ENCODE measurements around the gene MYO3B.

The MYO3B gene

GRCh38 chr2:170157025-170157684 lies 20.8 kb upstream of the MYO3B start:
- H3K4me3 ChIP-seq (ENCODE audit: low read length), result no peak overlapping the region
- DNase-seq (ENCODE audit: low read depth, low spot score), result no peak

- DNase-seq (ENCODE audit: low read depth, low spot score), result no peak
- H3K4me3 ChIP-seq (ENCODE audit: low read length), result no peak overlapping the region
These were observed 18.9 kb upstream of the MYO3B start for GRCh38 chr2:170159060-170159459.

- H3K4me3 ChIP-seq (ENCODE audit: low read length), result no peak overlapping the region
- no peak for DNase-seq (ENCODE audit: low read depth, low spot score)
These were observed 16.3 kb upstream of the MYO3B start for GRCh38 chr2:170161516-170162270.

GRCh38 chr2:170162271-170162632 lies 15.7 kb upstream of the MYO3B start:
- no peak for DNase-seq (ENCODE audit: low read depth, low spot score)
- H3K4me3 ChIP-seq (ENCODE audit: low read length), result no peak overlapping the region

GRCh38 chr2:170163411-170164065 lies 14.4 kb upstream of the MYO3B start:
- no peak for DNase-seq (ENCODE audit: low read depth, low spot score)
- no peak overlapping the region for H3K4me3 ChIP-seq (ENCODE audit: low read length)

- DNase-seq (ENCODE audit: low read depth, low spot score), result no peak
- no peak overlapping the region for H3K4me3 ChIP-seq (ENCODE audit: low read length)
These were observed 12.8 kb upstream of the MYO3B start for GRCh38 chr2:170165129-170165528.

- DNase-seq (ENCODE audit: low read depth, low spot score), result no peak
- H3K4me3 ChIP-seq (ENCODE audit: low read length), result no peak overlapping the region
These were observed 11.2 kb upstream of the MYO3B start for GRCh38 chr2:170166735-170167134.

GRCh38 chr2:170170281-170171040 lies 7.5 kb upstream of the MYO3B start:
- DNase-seq (ENCODE audit: low read depth, low spot score), result no peak

GRCh38 chr2:170176212-170176611 lies 1.7 kb upstream of the MYO3B start:
- H3K4me3 ChIP-seq (ENCODE audit: low read length), result no peak overlapping the region
- DNase-seq (ENCODE audit: low read depth, low spot score), result no peak

More at GRCh38 chr2:170170281-170171040, 7.5 kb upstream of the MYO3B start:
- no peak overlapping the region for H3K4me3 ChIP-seq (ENCODE audit: low read length)

- H3K4me3 ChIP-seq (ENCODE audit: low read length), result no peak overlapping the region
These were observed 2.2 kb downstream of the MYO3B start for GRCh38 chr2:170180031-170180566.

GRCh38 chr2:170181602-170182001 lies 3.7 kb downstream of the MYO3B start:
- DNase-seq (ENCODE audit: low read depth, low spot score), result no peak
- H3K4me3 ChIP-seq (ENCODE audit: low read length), result no peak overlapping the region

More at GRCh38 chr2:170180031-170180566, 2.2 kb downstream of the MYO3B start:
- no peak for DNase-seq (ENCODE audit: low read depth, low spot score)

GRCh38 chr2:170185319-170185718 lies 7.4 kb downstream of the MYO3B start:
- DNase-seq (ENCODE audit: low read depth, low spot score), result no peak
- no peak overlapping the region for H3K4me3 ChIP-seq (ENCODE audit: low read length)

GRCh38 chr2:170189757-170190156 lies 11.8 kb downstream of the MYO3B start:
- H3K4me3 ChIP-seq (ENCODE audit: low read length), result no peak overlapping the region
- no peak for DNase-seq (ENCODE audit: low read depth, low spot score)

- DNase-seq (ENCODE audit: low read depth, low spot score), result no peak
- no peak overlapping the region for H3K4me3 ChIP-seq (ENCODE audit: low read length)
These were observed 12.2 kb downstream of the MYO3B start for GRCh38 chr2:170190172-170190571.

GRCh38 chr2:170191166-170191866 lies 13.4 kb downstream of the MYO3B start:
- DNase-seq (ENCODE audit: low read depth, low spot score), result no peak
- no peak overlapping the region for H3K4me3 ChIP-seq (ENCODE audit: low read length)

GRCh38 chr2:170196963-170197362 lies 19.0 kb downstream of the MYO3B start:
- no peak overlapping the region for H3K4me3 ChIP-seq (ENCODE audit: low read length)
- DNase-seq (ENCODE audit: low read depth, low spot score), result no peak

GRCh38 chr2:170201275-170201674 lies 23.3 kb downstream of the MYO3B start:
- DNase-seq (ENCODE audit: low read depth, low spot score), result no peak
- no peak overlapping the region for H3K4me3 ChIP-seq (ENCODE audit: low read length)

- no peak overlapping the region for H3K4me3 ChIP-seq (ENCODE audit: low read length)
- DNase-seq (ENCODE audit: low read depth, low spot score), result no peak
These were observed 23.9 kb downstream of the MYO3B start for GRCh38 chr2:170201734-170202393.
